ENCODE data around the gene ZNF354B.

DNA sequence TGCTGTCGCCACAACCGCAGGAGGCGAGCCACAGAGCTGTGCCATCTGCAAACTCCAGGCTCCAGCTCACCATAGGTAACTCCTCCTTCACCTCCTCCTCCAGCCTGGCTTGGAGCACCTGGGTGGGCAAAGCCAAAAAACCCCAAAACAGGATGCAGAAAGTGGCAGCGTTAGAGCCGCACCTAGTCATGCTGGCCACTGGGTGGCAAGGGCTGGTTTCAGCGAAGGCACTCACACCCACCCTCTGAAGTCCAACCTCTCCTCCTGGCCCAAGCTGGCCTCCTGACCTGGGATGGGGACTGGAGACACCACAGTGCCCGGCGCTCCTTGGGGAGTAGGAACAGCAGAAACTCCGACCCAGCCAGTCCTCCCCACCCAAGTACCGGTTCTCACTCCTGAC is 28.7 kb upstream of the ZNF354B start:
- TF ChIP-seq RCOR1 (IDR thresholded peaks at IDR 0.05; ENCODE audit: low read length) (no peak), MXI1 (IDR thresholded peaks at IDR 0.05; ENCODE audit: low read depth, low read length) (no peak), SIN3A (IDR thresholded peaks at IDR 0.05; ENCODE audit: borderline replicate concordance, low read depth, low read length) (no peak), RFX5 (IDR thresholded peaks at IDR 0.05; ENCODE audit: low read length) (no peak), FOSL2 (IDR thresholded peaks at IDR 0.05; ENCODE audit: borderline replicate concordance, low read depth) (no peak)
- TF ChIP-seq, protein P1, sequence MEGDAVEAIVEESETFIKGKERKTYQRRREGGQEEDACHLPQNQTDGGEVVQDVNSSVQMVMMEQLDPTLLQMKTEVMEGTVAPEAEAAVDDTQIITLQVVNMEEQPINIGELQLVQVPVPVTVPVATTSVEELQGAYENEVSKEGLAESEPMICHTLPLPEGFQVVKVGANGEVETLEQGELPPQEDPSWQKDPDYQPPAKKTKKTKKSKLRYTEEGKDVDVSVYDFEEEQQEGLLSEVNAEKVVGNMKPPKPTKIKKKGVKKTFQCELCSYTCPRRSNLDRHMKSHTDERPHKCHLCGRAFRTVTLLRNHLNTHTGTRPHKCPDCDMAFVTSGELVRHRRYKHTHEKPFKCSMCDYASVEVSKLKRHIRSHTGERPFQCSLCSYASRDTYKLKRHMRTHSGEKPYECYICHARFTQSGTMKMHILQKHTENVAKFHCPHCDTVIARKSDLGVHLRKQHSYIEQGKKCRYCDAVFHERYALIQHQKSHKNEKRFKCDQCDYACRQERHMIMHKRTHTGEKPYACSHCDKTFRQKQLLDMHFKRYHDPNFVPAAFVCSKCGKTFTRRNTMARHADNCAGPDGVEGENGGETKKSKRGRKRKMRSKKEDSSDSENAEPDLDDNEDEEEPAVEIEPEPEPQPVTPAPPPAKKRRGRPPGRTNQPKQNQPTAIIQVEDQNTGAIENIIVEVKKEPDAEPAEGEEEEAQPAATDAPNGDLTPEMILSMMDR (IDR thresholded peaks at IDR 0.05): no peak

All from SK-N-SH (cell line).